NCI-H446 (cell line): ENCODE results near the gene VIPR2.
"Not testable (repeated sequence)": the region's sequence is repeated elsewhere in the genome, so short reads cannot be mapped to it uniquely, and the experiment has no call there.

ENCODE experiments used
- DNase-seq, 2 experiments: peaks; one replicate each; lab custom pipeline; 2025; lab: John Stamatoyannopoulos, UW

The VIPR2 gene

GRCh38 chr7:159138508-159138907, 6.2 kb downstream of the VIPR2 start:
- DNase-seq: no peak

- DNase-seq: no peak
Observed at GRCh38 chr7:159137906-159138305, 6.8 kb downstream of the VIPR2 start.

GRCh38 chr7:159136846-159137245, 7.8 kb downstream of the VIPR2 start:
- DNase-seq: no peak

- DNase-seq: no peak
Observed at GRCh38 chr7:159136442-159136841, 8.2 kb downstream of the VIPR2 start.

DNA sequence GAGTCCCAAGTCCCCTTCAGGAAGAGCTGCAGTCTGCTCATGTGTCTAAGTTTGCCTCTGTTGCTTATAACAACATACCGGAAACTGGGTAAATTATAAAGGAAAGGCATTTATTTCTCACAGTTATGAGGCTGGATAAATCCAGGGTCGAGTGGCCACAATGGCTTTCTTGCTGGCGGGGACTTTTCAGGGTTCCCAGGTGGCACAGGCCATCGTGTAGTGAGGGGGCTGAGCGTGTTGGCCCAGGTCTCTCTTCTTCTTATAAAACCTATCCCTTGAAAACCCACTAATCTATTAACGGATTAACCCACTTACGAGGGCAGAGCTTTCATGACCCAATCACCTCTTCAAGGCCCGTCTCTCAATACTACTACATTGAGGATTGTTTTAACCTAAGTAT, 8.7 kb downstream of the VIPR2 start:
- DNase-seq: no peak

DNA sequence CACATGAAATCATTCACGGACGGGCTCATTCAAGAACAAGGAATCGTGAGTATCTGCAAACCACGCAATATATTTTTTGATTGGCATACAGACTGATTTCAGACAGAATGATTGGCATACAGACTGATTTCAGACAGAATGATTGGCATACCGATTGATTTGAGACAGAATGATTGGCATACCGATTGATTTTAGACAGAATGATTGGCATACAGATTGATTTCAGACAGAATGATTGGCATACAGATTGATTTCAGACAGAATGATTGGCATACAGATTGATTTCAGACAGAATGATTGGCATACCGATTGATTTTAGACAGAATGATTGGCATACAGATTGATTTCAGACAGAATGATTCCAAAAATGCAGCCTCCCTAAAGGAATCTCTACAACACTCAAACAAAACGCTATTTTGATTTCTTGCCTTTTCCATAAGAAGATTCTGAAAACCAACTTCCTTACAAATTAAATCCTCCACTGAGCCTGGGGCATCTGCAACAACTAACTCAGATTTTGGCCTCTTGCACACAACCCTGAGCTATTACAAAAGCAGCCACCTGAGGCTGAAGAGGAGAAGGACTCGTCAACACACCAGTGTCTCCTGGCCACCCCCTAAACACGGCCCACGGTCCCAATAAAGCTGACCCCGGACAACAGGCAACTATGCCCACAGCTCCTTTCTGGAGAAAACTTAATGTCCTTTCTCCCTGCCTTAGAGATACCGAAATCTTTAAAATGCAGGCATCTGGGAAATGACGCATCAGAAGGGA, 11.8 kb downstream of the VIPR2 start:
- DNase-seq: not testable (repeated sequence)

DNA sequence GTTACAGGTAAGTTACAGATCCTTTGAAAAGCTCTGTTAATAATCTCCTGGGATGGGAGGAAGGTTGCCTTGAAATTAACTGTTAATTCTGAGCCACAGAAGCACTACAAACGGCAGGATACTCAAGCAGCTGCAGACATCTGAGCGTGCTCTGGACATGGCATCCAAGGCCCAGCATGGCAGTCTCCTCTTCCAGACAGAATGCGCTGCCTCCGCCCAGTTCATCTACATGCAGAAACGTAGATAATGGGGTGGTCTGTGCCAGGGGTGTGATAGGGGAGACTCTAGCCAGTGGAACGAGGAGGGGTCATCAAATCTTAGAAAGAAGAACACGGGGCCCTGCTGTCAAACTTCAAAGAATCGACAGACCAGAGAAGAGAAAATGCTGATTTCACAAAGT, 13.8 kb downstream of the VIPR2 start:
- DNase-seq: no peak

- no peak for DNase-seq
Observed at GRCh38 chr7:159130199-159130775, 14.4 kb downstream of the VIPR2 start.

DNA sequence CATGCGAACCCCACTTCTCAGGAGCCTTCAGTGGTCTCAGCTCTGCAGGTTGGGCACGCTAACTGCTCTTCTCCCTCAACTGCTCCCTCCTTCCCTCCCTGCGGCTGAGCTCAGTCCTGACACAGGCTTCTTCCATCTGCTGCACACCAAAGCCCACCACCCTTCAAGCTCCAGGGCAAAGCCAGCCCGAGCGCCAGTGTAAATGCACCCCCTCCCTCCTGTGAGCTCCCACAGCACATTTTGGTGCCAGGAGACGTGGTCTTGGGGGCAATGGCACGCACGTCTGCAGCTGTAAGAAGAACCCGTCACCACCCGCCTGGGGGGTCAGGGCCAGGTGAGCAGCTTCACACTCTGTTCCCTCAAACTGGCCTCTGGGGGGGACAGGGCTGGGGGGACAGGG, 15.9 kb downstream of the VIPR2 start:
- no peak for DNase-seq

DNA sequence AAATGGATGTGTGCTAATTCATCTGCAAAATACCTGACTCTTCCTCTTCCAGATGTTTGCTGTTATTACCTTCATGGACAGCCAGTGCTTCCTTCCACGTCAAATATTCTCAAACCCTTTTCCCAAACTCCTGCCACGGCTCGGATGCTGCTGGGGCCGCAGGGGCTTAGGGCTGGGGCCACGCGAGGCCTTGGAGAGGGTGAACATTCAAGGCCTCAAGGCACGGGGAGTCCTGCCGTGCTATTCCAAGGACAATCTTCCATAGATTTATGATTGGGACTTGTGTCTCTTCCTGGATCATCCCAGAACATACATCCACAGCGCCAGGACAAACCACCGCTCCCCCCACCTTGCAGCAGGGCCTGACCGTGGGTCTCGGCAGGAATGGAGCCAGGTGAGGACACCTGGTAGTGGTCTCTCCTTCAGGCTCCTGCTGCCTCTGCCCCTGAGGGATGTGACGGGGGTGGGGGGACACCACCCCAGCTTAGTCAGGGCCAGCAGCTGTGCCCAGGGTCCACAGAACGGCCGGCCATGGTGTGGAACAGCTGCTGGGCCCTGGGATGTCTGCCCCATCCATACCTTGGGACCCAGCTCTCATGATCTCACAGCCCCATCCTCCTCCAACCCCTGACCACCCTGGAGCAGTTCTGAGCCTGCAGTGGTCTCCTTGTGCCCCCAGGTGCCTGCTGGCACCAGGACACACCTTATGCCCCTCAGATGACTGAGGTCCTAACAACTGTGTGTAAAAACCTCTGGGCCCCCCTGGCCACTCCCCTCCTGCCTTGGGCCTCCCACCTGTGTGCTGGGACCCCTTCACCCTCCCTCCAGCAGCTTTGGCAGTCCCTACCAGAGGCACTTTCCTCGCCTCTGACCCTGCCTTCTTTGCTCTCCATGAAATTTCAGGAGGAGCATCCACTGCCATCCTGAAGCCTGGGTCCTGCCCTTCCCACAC, 16.7 kb downstream of the VIPR2 start:
- no peak for DNase-seq

GRCh38 chr7:159126311-159127260, 18.1 kb downstream of the VIPR2 start:
- no peak for DNase-seq

- DNase-seq: no peak
Observed at GRCh38 chr7:159125955-159126270, 18.8 kb downstream of the VIPR2 start.

GRCh38 chr7:159125104-159125954, 19.3 kb downstream of the VIPR2 start:
- no peak for DNase-seq

- not testable (repeated sequence) for DNase-seq
Observed at GRCh38 chr7:159123793-159124192, 20.9 kb downstream of the VIPR2 start.

DNA sequence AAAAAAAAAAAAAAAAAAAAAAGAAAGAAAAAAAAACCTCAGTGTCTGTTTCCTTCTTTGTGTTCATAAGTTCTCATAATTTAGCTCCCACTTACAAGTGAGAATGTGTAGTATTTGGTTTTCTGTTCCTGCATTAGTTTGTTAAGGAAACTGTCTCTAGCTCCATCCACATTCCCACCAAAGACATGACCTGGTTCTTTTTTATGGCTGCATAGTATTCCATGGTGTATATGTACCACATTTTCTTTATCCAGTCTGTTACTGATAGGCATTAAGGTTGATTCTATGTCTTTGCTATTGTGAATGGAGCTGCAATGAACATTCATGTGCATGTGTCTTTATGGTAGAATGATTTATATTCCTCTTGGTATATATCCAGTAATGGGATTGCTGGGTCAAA, 21.4 kb downstream of the VIPR2 start:
- DNase-seq: not testable (repeated sequence)

DNA sequence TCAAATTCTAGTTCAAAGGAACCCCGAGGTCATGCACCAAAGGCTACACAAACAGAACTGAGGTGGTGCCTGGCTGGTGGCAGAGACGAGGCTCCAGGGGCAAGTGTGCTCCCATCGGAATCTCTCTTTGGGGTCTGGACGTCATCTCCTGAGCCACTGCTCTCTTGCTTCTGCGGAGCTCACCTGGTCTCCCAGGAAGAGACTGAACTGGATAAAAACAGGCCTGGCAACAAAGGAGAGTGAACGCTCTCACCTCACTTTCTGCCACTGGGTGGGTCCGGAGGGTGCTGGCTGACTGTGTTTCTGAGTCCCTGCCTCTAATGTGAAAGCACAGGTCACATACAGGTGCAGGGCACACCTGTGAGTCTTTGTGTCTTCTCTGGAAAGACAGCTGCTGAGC, 22.4 kb downstream of the VIPR2 start:
- no peak for DNase-seq

DNA sequence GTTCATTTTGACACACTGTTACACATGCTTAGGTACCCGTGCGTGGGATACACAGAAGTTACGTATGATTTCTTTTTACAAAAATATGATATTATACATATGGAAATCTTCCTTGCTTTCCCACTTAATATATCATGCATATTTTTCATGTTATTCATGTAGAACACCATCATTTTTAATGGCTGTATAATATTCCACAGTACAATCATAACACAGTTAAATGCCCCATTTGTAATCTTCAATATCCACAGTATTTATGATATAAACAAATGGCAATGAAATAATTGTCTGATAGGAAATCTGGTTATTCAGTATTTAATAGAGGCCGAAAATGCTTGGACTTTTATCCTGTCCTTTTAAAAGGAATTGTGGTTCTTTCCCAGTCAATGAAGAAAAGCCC, 23.2 kb downstream of the VIPR2 start:
- no peak for DNase-seq

DNA sequence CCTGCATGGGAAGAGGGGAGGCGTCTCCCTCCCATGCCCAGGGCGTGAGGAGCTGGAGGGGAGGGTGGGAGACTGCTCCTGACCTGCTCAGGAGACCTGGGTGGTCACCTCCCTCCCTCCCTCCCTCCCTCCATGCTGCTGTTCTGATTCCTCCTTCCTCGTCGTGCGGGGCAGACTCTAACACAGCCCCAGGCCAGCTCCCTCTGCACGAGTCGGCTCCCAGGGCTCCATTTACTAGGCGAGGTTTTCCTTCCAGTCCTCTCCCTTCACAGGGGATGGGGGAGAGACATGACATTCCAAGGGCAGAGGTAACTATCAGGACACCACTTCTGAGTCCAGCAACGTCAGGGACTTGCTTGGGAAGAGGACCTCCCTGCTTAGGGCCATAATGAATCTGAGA, 23.6 kb downstream of the VIPR2 start:
- DNase-seq: no peak

- DNase-seq: no peak
Observed at GRCh38 chr7:159120540-159120919, 24.1 kb downstream of the VIPR2 start.

DNA sequence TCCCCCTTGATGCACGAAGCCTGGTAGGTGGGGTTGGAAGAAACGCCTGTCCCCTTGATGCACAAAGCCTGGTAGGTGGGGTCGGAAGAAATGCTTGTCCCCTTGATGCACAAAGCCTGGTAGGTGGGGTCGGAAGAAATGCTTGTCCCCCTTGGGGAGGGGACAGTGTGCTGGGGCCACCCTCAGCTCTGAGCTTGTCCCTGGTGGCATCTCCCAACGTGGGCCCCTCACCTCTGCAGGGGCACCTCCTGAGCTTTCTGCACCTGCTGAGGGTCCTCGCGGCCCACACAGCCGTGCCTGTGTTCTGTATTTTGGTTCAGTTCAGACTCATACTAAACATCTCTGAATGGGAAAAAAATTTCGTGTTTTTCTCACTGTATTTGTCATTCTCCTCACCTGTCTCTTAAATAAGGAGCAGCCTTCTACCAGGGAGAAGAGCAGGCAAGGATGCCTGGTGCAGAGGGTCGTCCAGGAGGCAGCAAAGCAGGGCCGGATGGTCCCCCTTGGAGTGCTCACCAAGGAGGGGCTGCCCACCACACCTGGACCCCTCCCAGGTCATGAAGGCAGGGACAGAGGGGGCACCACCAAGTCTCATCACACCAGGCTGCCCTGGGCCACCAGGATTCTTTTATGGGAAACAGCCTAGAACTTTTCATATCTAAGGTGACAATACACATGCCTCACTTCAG, 24.7 kb downstream of the VIPR2 start:
- no peak for DNase-seq
